Dendritic cell treated with granulocyte-macrophage colony-stimulating factor and Interleukin-4, amounts not matched to agents 40 ng/mL and 50 ng/mL, for 4 days (primary cell): ENCODE results near the gene SPINK4.

Experiments
- H3K27ac Mint-ChIP-seq: one replicate; pipeline ENCODE4 v1.8.0; 2022; ENCODE audit warnings: mild to moderate bottlenecking, mixed read lengths
- H3K27me3 Mint-ChIP-seq: one replicate; pipeline ENCODE4 v1.8.0; 2022; ENCODE audit warnings: mild to moderate bottlenecking, mixed read lengths
- H3K36me3 Mint-ChIP-seq: one replicate; pipeline ENCODE4 v1.8.0; 2022; ENCODE audit warnings: low read depth, mixed read lengths
- H3K4me1 Mint-ChIP-seq: one replicate; pipeline ENCODE4 v1.8.0; 2022; ENCODE audit warnings: low read depth, mixed read lengths
- H3K4me3 Mint-ChIP-seq: one replicate; pipeline ENCODE4 v1.8.0; 2022; ENCODE audit warnings: mild to moderate bottlenecking, moderate library complexity, mixed read lengths
- H3K9me3 Mint-ChIP-seq: one replicate; pipeline ENCODE4 v1.8.0; 2022; ENCODE audit warnings: mixed read lengths
- intact Hi-C: fragments of 100-400 bp; cut with micrococcal nuclease; formaldehyde crosslinking; loops from one replicate; pipeline ENCODE4 v1.15.0; 2022

The SPINK4 gene

GRCh38 chr9:33277484-33277883 is 37.5 kb downstream of the SPINK4 start:
- H3K9me3 Mint-ChIP-seq, result no peaks in the 10 kb centered on the region
- H3K4me1 Mint-ChIP-seq, result peaks cover 6% of the 10 kb centered on the region

GRCh38 chr9:33285502-33285901 is 45.5 kb downstream of the SPINK4 start:
- intact Hi-C loops, result no loop called here
- peak overlapping the region; percentile 65 for H3K27ac Mint-ChIP-seq
- no peaks in the 10 kb centered on the region for H3K27me3 Mint-ChIP-seq
- H3K9me3 Mint-ChIP-seq, result no peaks in the 10 kb centered on the region
- H3K4me3 Mint-ChIP-seq, result no peak overlapping the region
- H3K4me1 Mint-ChIP-seq, result peaks cover 11% of the 10 kb centered on the region
- peaks cover 65% of the 10 kb centered on the region for H3K36me3 Mint-ChIP-seq

More at GRCh38 chr9:33277484-33277883, 37.5 kb downstream of the SPINK4 start:
- Mint-ChIP-seq H3K27me3 (no peaks in the 10 kb centered on the region), H3K36me3 (peaks cover 100% of the 10 kb centered on the region), H3K4me3 (no peak overlapping the region), H3K27ac (no peak overlapping the region)
- intact Hi-C loops, result no loop called here

GRCh38 chr9:33287087-33287490 is 47.1 kb downstream of the SPINK4 start:
- Mint-ChIP-seq H3K27me3 (no peaks in the 10 kb centered on the region), H3K4me1 (peaks cover 22% of the 10 kb centered on the region), H3K36me3 (peaks cover 61% of the 10 kb centered on the region), H3K4me3 (no peak overlapping the region), H3K9me3 (no peaks in the 10 kb centered on the region), H3K27ac (peak overlapping the region; percentile 100)
- intact Hi-C loops, result loop anchor here (1.0 kb wide), 1 partner anchor 11 kb away; no protein-coding TSS in a partner anchor

- H3K36me3 Mint-ChIP-seq, result peaks cover 61% of the 10 kb centered on the region
- H3K4me1 Mint-ChIP-seq, result peaks cover 23% of the 10 kb centered on the region
- H3K4me3 Mint-ChIP-seq, result no peak overlapping the region
- H3K27ac Mint-ChIP-seq, result peak overlapping the region; percentile 100
- H3K27me3 Mint-ChIP-seq, result no peaks in the 10 kb centered on the region
- H3K9me3 Mint-ChIP-seq, result no peaks in the 10 kb centered on the region
- intact Hi-C loops, result no loop called here
Measured at GRCh38 chr9:33288235-33288634, 48.3 kb downstream of the SPINK4 start.

GRCh38 chr9:33288828-33289483 is 49.0 kb downstream of the SPINK4 start:
- no peak overlapping the region for H3K4me3 Mint-ChIP-seq
- intact Hi-C loops, result no loop called here
- H3K36me3 Mint-ChIP-seq, result peaks cover 59% of the 10 kb centered on the region
- H3K4me1 Mint-ChIP-seq, result peaks cover 22% of the 10 kb centered on the region
- H3K9me3 Mint-ChIP-seq, result no peaks in the 10 kb centered on the region
- peak overlapping the region; percentile 100 for H3K27ac Mint-ChIP-seq
- H3K27me3 Mint-ChIP-seq, result no peaks in the 10 kb centered on the region

GRCh38 chr9:33289496-33289895 is 49.5 kb downstream of the SPINK4 start:
- Mint-ChIP-seq H3K27ac (peak overlapping the region; percentile 100), H3K4me1 (peaks cover 25% of the 10 kb centered on the region), H3K36me3 (peaks cover 58% of the 10 kb centered on the region), H3K4me3 (peak overlapping the region; percentile 96), H3K9me3 (no peaks in the 10 kb centered on the region), H3K27me3 (no peaks in the 10 kb centered on the region)
- intact Hi-C loops, result no loop called here

GRCh38 chr9:33289936-33290246 is 49.9 kb downstream of the SPINK4 start:
- Mint-ChIP-seq H3K36me3 (peaks cover 58% of the 10 kb centered on the region), H3K4me3 (peak overlapping the region; percentile 96), H3K4me1 (peaks cover 29% of the 10 kb centered on the region), H3K9me3 (no peaks in the 10 kb centered on the region), H3K27me3 (no peaks in the 10 kb centered on the region), H3K27ac (peak overlapping the region; percentile 100)
- intact Hi-C loops, result loop anchor here (10.0 kb wide), 1 partner anchor 185 kb away; the partner anchor contains the start of gene NOL6

- Mint-ChIP-seq H3K4me1 (peaks cover 32% of the 10 kb centered on the region), H3K27me3 (no peaks in the 10 kb centered on the region), H3K36me3 (peaks cover 58% of the 10 kb centered on the region), H3K27ac (peak within 1 kb of the TSS; percentile 100), H3K9me3 (no peaks in the 10 kb centered on the region), H3K4me3 (peak within 1 kb of the TSS; percentile 96)
- intact Hi-C loops, result loop anchor here (10.0 kb wide), 1 partner anchor 184 kb away; the partner anchor contains the start of gene NOL6
Measured at GRCh38 chr9:33290247-33291030, 50.5 kb downstream of the SPINK4 start, which contains the start of gene NFX1. Gene NFX1 (plus strand): TSS chr9:33290516. CDS start chr9:33290573, 57 bp downstream.

- intact Hi-C loops, result loop anchor here (10.0 kb wide), 1 partner anchor 184 kb away; the partner anchor contains the start of gene NOL6
- H3K4me3 Mint-ChIP-seq, result peak overlapping the region; percentile 96
- H3K27ac Mint-ChIP-seq, result peak overlapping the region; percentile 100
- peaks cover 58% of the 10 kb centered on the region for H3K36me3 Mint-ChIP-seq
- H3K9me3 Mint-ChIP-seq, result no peaks in the 10 kb centered on the region
- peaks cover 34% of the 10 kb centered on the region for H3K4me1 Mint-ChIP-seq
- H3K27me3 Mint-ChIP-seq, result no peaks in the 10 kb centered on the region
Measured at GRCh38 chr9:33291031-33291397, 51.0 kb downstream of the SPINK4 start.

GRCh38 chr9:33291901-33292300 is 51.9 kb downstream of the SPINK4 start:
- no peaks in the 10 kb centered on the region for H3K9me3 Mint-ChIP-seq
- H3K27me3 Mint-ChIP-seq, result no peaks in the 10 kb centered on the region
- peaks cover 63% of the 10 kb centered on the region for H3K36me3 Mint-ChIP-seq
- peak overlapping the region; percentile 96 for H3K4me3 Mint-ChIP-seq
- H3K4me1 Mint-ChIP-seq, result peaks cover 43% of the 10 kb centered on the region
- intact Hi-C loops, result loop anchor here (10.0 kb wide), 1 partner anchor 183 kb away; the partner anchor contains the start of gene NOL6
- H3K27ac Mint-ChIP-seq, result peak overlapping the region; percentile 100

GRCh38 chr9:33293782-33294181 is 53.8 kb downstream of the SPINK4 start:
- intact Hi-C loops, result loop anchor here (10.0 kb wide), 1 partner anchor 181 kb away; the partner anchor contains the start of gene NOL6
- Mint-ChIP-seq H3K36me3 (peaks cover 82% of the 10 kb centered on the region), H3K27me3 (no peaks in the 10 kb centered on the region), H3K9me3 (no peaks in the 10 kb centered on the region), H3K4me1 (peaks cover 62% of the 10 kb centered on the region), H3K27ac (no peak overlapping the region), H3K4me3 (no peak overlapping the region)

GRCh38 chr9:33294670-33295432 is 54.9 kb downstream of the SPINK4 start:
- H3K9me3 Mint-ChIP-seq, result no peaks in the 10 kb centered on the region
- peaks cover 71% of the 10 kb centered on the region for H3K4me1 Mint-ChIP-seq
- H3K27me3 Mint-ChIP-seq, result no peaks in the 10 kb centered on the region
- H3K36me3 Mint-ChIP-seq, result peaks cover 93% of the 10 kb centered on the region
- intact Hi-C loops, result loop anchor here (10.0 kb wide), 1 partner anchor 180 kb away; the partner anchor contains the start of gene NOL6
- H3K4me3 Mint-ChIP-seq, result no peak overlapping the region
- peak overlapping the region; percentile 71 for H3K27ac Mint-ChIP-seq

GRCh38 chr9:33295571-33295970 is 55.6 kb downstream of the SPINK4 start:
- Mint-ChIP-seq H3K9me3 (no peaks in the 10 kb centered on the region), H3K27ac (peak overlapping the region; percentile 86), H3K4me3 (no peak overlapping the region), H3K27me3 (no peaks in the 10 kb centered on the region), H3K36me3 (peaks cover 93% of the 10 kb centered on the region), H3K4me1 (peaks cover 71% of the 10 kb centered on the region)
- intact Hi-C loops, result loop anchor here (10.0 kb wide), 1 partner anchor 179 kb away; the partner anchor contains the start of gene NOL6
